HUES6 (cell line): Measurements from ENCODE around the gene DENND5B.
"Not testable (repeated sequence)": the region's sequence is repeated elsewhere in the genome, so short reads cannot be mapped to it uniquely, and the experiment has no call there.

Experiments used
- H3K27ac ChIP-seq: 2 replicates; pipeline ENCODE4 v1.7.0; 2013; ENCODE audit warnings: low read depth, mild to moderate bottlenecking, low read length, inconsistent platforms
- H3K27me3 ChIP-seq: 2 replicates; pipeline ENCODE4 v1.6.1; 2013; ENCODE audit warnings: low read length; ENCODE audit not compliant: control insufficient read depth, insufficient read depth
- H3K36me3 ChIP-seq: 2 replicates; pipeline ENCODE4 v1.6.1; 2013; ENCODE audit warnings: low read length; ENCODE audit not compliant: control insufficient read depth, insufficient read depth
- H3K4me1 ChIP-seq: 2 replicates; pipeline ENCODE4 v1.6.1; 2013; ENCODE audit warnings: low read length; ENCODE audit not compliant: control insufficient read depth, insufficient read depth
- H3K4me3 ChIP-seq: 2 replicates; pipeline ENCODE4 v1.5.1; 2013; ENCODE audit warnings: low read depth, low read length
- H3K9ac ChIP-seq: one replicate; pipeline ENCODE4 v1.6.1; 2013; ENCODE audit warnings: mild to moderate bottlenecking, low read length
- H3K9me3 ChIP-seq: 2 replicates; pipeline ENCODE4 v1.6.1; 2013; ENCODE audit warnings: low read depth, low read length; ENCODE audit not compliant: control insufficient read depth, insufficient read depth

The DENND5B gene

DNA sequence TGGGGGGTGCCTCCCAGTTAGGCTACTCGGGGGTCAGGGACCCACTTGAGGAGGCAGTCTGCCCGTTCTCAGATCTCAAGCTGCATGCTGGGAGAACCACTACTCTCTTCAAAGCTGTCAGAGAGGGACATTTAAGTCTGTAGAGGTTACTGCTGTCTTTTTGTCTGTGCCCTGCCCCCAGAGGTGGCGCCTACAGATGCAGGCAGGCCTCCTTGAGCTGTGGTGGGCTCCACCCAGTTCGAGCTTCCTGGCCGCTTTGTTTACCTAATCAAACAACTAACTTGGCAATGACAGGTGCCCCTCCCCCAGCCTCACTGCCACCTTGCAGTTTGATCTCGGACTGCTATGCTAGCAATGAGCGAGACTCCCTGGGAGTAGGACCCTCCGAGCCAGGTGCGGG, 35.5 kb downstream of the DENND5B start:
- not testable (repeated sequence) for H3K36me3 ChIP-seq, H3K27me3 ChIP-seq, H3K4me1 ChIP-seq, H3K9ac ChIP-seq, H3K4me3 ChIP-seq, H3K27ac ChIP-seq
- peaks cover 25% of the 10 kb centered on the region for H3K9me3 ChIP-seq

DNA sequence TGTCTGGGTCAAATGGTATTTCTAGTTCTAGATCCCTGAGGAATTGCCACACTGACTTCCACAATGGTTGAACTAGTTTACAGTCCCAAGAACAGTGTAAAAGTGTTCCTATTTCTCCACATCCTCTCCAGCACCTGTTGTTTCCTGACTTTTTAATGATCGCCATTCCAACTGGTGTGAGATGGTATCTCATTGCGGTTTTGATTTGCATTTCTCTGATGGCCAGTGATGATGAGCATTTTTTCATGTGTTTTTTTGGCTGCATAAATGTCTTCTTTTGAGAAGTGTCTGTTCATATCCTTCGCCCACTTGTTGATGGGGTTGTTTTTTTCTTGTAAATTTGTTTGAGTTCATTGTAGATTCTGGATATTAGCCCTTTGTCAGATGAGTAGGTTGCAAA, 40.3 kb downstream of the DENND5B start:
- not testable (repeated sequence) for H3K4me1 ChIP-seq, H3K4me3 ChIP-seq, H3K27me3 ChIP-seq, H3K9ac ChIP-seq, H3K27ac ChIP-seq, H3K9me3 ChIP-seq, H3K36me3 ChIP-seq

GRCh38 chr12:31536672-31537071, 54.3 kb downstream of the DENND5B start:
- H3K9me3 ChIP-seq: 0 out of 2 replicates have a peak, but pooled peaks cover 2% of the 10 kb centered on the region
- no peak overlapping the region for H3K4me3 ChIP-seq
- peaks cover 13% of the 10 kb centered on the region for H3K4me1 ChIP-seq
- H3K27ac ChIP-seq: no peak overlapping the region
- H3K36me3 ChIP-seq: no peaks in the 10 kb centered on the region
- no peak overlapping the region for H3K9ac ChIP-seq
- no peaks in the 10 kb centered on the region for H3K27me3 ChIP-seq

GRCh38 chr12:31533470-31533869, 57.5 kb downstream of the DENND5B start:
- Histone ChIP-seq H3K36me3 (no peaks in the 10 kb centered on the region), H3K4me3 (no peak overlapping the region), H3K27ac (no peak overlapping the region; the same call in 1 of the 2 replicates), H3K9ac (no peak overlapping the region), H3K4me1 (peaks cover 22% of the 10 kb centered on the region), H3K27me3 (no peaks in the 10 kb centered on the region), H3K9me3 (0 out of 2 replicates have a peak, but pooled peaks cover 2% of the 10 kb centered on the region)

- no peak overlapping the region for H3K27ac ChIP-seq
- H3K9ac ChIP-seq: no peak overlapping the region
These were observed 59.0 kb downstream of the DENND5B start for GRCh38 chr12:31531893-31532292.

GRCh38 chr12:31528095-31528494, 62.8 kb downstream of the DENND5B start:
- Histone ChIP-seq H3K36me3 (no peaks in the 10 kb centered on the region), H3K4me1 (peaks cover 28% of the 10 kb centered on the region), H3K4me3 (no peak overlapping the region), H3K27me3 (no peaks in the 10 kb centered on the region), H3K27ac (no peak overlapping the region), H3K9ac (no peak overlapping the region), H3K9me3 (no peaks in the 10 kb centered on the region)

More at GRCh38 chr12:31531893-31532292, 59.0 kb downstream of the DENND5B start:
- no peaks in the 10 kb centered on the region for H3K27me3 ChIP-seq
- H3K9me3 ChIP-seq: no peaks in the 10 kb centered on the region
- no peak overlapping the region for H3K4me3 ChIP-seq
- H3K4me1 ChIP-seq: peaks cover 22% of the 10 kb centered on the region
- H3K36me3 ChIP-seq: no peaks in the 10 kb centered on the region

- H3K4me1 ChIP-seq: peaks cover 35% of the 10 kb centered on the region
These were observed 63.9 kb downstream of the DENND5B start for GRCh38 chr12:31527083-31527482.

GRCh38 chr12:31526158-31526546, 64.8 kb downstream of the DENND5B start:
- Histone ChIP-seq H3K4me1 (peaks cover 35% of the 10 kb centered on the region), H3K9me3 (no peaks in the 10 kb centered on the region), H3K9ac (no peak overlapping the region), H3K36me3 (no peaks in the 10 kb centered on the region), H3K27ac (no peak overlapping the region), H3K4me3 (no peak overlapping the region), H3K27me3 (no peaks in the 10 kb centered on the region)

More at GRCh38 chr12:31527083-31527482, 63.9 kb downstream of the DENND5B start:
- H3K4me3 ChIP-seq: no peak overlapping the region
- no peaks in the 10 kb centered on the region for H3K27me3 ChIP-seq
- no peak overlapping the region for H3K9ac ChIP-seq
- H3K36me3 ChIP-seq: no peaks in the 10 kb centered on the region
- no peaks in the 10 kb centered on the region for H3K9me3 ChIP-seq
- H3K27ac ChIP-seq: no peak overlapping the region

GRCh38 chr12:31525496-31526157, 65.3 kb downstream of the DENND5B start:
- no peaks in the 10 kb centered on the region for H3K9me3 ChIP-seq
- H3K27me3 ChIP-seq: no peaks in the 10 kb centered on the region
- no peak overlapping the region for H3K27ac ChIP-seq
- no peaks in the 10 kb centered on the region for H3K36me3 ChIP-seq
- H3K4me3 ChIP-seq: no peak overlapping the region
- peaks cover 30% of the 10 kb centered on the region for H3K4me1 ChIP-seq
- no peak overlapping the region for H3K9ac ChIP-seq

DNA sequence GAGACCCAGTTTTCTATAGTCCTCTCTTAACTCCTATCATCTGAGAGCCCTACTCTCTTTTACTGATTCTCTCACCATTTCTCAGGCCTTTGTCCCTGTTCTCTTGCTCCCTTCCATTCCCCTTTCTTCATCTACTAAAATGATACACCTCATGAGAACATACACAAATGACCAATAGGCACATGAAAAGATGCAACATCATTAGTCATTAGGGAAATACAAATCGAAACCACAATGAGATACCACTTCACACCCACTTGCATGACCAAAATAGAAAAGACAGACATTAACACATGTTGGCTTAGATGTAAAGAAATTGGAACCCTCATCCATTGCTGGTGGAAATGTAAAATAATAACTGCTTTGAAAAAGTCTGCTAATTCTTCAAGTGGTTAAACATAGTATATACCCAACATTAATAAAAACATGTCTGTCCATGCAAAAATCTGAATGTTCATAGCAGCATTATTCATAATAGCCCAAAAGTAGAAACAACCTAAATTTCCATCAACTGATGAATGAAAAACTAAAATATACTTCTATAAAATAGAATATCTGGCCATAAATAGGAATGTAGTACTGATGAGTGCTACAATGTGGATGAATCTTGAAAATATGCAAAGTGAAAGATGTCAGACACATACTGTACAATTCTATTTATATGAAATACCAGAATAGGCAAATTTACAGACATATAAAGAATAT, 66.0 kb downstream of the DENND5B start:
- no peaks in the 10 kb centered on the region for H3K9me3 ChIP-seq
- H3K27me3 ChIP-seq: no peaks in the 10 kb centered on the region
- peaks cover 33% of the 10 kb centered on the region for H3K4me1 ChIP-seq
- no peak overlapping the region for H3K27ac ChIP-seq
- no peak overlapping the region for H3K4me3 ChIP-seq
- no peaks in the 10 kb centered on the region for H3K36me3 ChIP-seq
- H3K9ac ChIP-seq: no peak overlapping the region

DNA sequence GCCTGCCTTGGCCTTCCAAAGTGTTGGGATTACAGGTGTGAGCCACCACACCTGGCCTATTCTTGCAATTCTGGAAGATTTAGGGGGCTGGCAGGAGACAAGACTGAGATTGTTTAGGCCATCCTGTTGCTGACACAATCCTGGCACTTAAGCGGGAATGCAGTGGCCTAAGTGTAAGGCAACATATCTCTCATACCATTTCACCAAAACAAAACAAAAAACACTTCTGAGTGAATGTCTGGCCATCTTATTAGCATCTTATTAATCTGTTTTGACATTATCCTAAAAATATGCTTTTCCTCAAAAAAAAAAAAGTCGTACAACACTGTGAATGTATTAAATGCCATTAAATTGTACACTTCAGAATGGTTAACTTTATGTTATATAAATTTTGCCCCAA, 67.6 kb downstream of the DENND5B start:
- H3K36me3 ChIP-seq: no peaks in the 10 kb centered on the region
- no peak overlapping the region for H3K4me3 ChIP-seq
- no peak overlapping the region for H3K27ac ChIP-seq
- no peaks in the 10 kb centered on the region for H3K27me3 ChIP-seq
- no peak overlapping the region for H3K9ac ChIP-seq
- peaks cover 49% of the 10 kb centered on the region for H3K4me1 ChIP-seq
- no peaks in the 10 kb centered on the region for H3K9me3 ChIP-seq
